A673 (cell line): ENCODE data around the gene VIM. TPM values are rescaled to one million over a fixed set of nuclear protein-coding genes. Genes with fewer than 3 reads are reported as not detected.

Source experiments
- BruUV-seq: library from RNA; stranded (reverse); fragments of 400-500 nt; replicated peaks from 2 replicates; lab custom pipeline; 2021; lab: Mats Ljungman, UMichigan
- CTCF ChIA-PET: fragments of 300-600 bp; sonication (Branson Sonifier 250); formaldehyde crosslinking; loops from one replicate; lab custom pipeline; 2022; ENCODE audit warnings: antibody characterized with exemption; lab: Charles Lee
- POLR2A ChIA-PET: fragments of 300-600 bp; sonication (Branson Sonifier 250); formaldehyde crosslinking; loops from one replicate; lab custom pipeline; 2022; ENCODE audit warnings: antibody characterized with exemption; ENCODE audit not compliant: low non-redundant PET; lab: Charles Lee
- DNase-seq: peaks from one replicate; pipeline ENCODE4 v3.0.0-alpha.2; 2015; ENCODE audit warnings: low spot score
- H3K27ac ChIP-seq: fragments of 200-600 bp; sonication (generic); 2 replicates; pipeline ENCODE4 v1.5.1; 2016; ENCODE audit warnings: mixed run types, low read depth, mild to moderate bottlenecking, mixed read lengths, antibody characterized with exemption, low read length; ENCODE audit not compliant: poor library complexity, severe bottlenecking
- H3K27me3 ChIP-seq: fragments of 200-600 bp; sonication (generic); replicated peaks from 2 replicates; pipeline ENCODE4 v1.6.1; 2017; ENCODE audit warnings: mixed run types, low read depth, mild to moderate bottlenecking, mixed read lengths, antibody characterized with exemption, low read length; ENCODE audit not compliant: insufficient read depth, poor library complexity
- H3K36me3 ChIP-seq: fragments of 200-600 bp; sonication (generic); 2 replicates; pipeline ENCODE4 v1.6.1; 2016; ENCODE audit warnings: mixed run types, mild to moderate bottlenecking, mixed read lengths, antibody characterized with exemption, low read length; ENCODE audit not compliant: insufficient read depth, poor library complexity, severe bottlenecking
- H3K4me1 ChIP-seq: fragments of 200-600 bp; sonication (generic); 2 replicates; pipeline ENCODE4 v1.6.1; 2017; ENCODE audit warnings: mixed run types, mild to moderate bottlenecking, mixed read lengths, antibody characterized with exemption, low read length; ENCODE audit not compliant: insufficient read depth, poor library complexity, severe bottlenecking
- H3K4me3 ChIP-seq: fragments of 200-600 bp; sonication (generic); 2 replicates; pipeline ENCODE4 v1.5.1; 2016; ENCODE audit warnings: low read depth, mixed run types, mild to moderate bottlenecking, mixed read lengths, low read length; ENCODE audit not compliant: poor library complexity, severe bottlenecking
- H3K9me3 ChIP-seq: fragments of 200-600 bp; sonication (generic); 2 replicates; pipeline ENCODE4 v1.6.1; 2016; ENCODE audit warnings: mixed run types, low read depth, mild to moderate bottlenecking, mixed read lengths, antibody characterized with exemption, low read length; ENCODE audit not compliant: poor library complexity, severe bottlenecking
- EZH2 ChIP-seq: fragments of 200-600 bp; sonication (generic); IDR thresholded peaks from 2 replicates; pipeline ENCODE4 v1.6.1; 2017; ENCODE audit warnings: borderline replicate concordance, low read depth, mild to moderate bottlenecking, mixed read lengths, antibody characterized with exemption, low read length; ENCODE audit not compliant: poor library complexity, severe bottlenecking
- intact Hi-C: fragments of 100-400 bp; cut with micrococcal nuclease; formaldehyde crosslinking; loops from one replicate; pipeline ENCODE4 v1.10.0; 2022; ENCODE audit not compliant: unreplicated experiment
- total RNA-seq: library from RNA; stranded (reverse); gene quantifications from 2 replicates; pipeline ENCODE4 v1.2.3, GENCODE V29; 2021
- TF ChIP-seq, protein P1 (sequence below): fragments of 300-800, 200-600 bp; sonication (generic); conservative IDR thresholded peaks from 2 replicates; pipeline ENCODE4 v1.5.1; 2017; ENCODE audit warnings: low read depth, mild to moderate bottlenecking, antibody characterized with exemption, low read length, moderate library complexity, mixed read lengths

Gene VIM
- total RNA-seq, 1 experiment from 2014 or later, result 1,873 TPM

GRCh38 chr10:17181751-17182150 lies 46.3 kb upstream of the VIM start:
- Histone ChIP-seq H3K4me3 (no peak overlapping the region), H3K36me3 (no peaks in the 10 kb centered on the region), H3K9me3 (no peaks in the 10 kb centered on the region), H3K4me1 (no peaks in the 10 kb centered on the region), H3K27me3 (no peaks in the 10 kb centered on the region), H3K27ac (no peak overlapping the region)
- BruUV-seq, result no TSS peak
- intact Hi-C loops, result no loop called here
- POLR2A ChIA-PET, result no interaction called here
- TF ChIP-seq, protein P1, sequence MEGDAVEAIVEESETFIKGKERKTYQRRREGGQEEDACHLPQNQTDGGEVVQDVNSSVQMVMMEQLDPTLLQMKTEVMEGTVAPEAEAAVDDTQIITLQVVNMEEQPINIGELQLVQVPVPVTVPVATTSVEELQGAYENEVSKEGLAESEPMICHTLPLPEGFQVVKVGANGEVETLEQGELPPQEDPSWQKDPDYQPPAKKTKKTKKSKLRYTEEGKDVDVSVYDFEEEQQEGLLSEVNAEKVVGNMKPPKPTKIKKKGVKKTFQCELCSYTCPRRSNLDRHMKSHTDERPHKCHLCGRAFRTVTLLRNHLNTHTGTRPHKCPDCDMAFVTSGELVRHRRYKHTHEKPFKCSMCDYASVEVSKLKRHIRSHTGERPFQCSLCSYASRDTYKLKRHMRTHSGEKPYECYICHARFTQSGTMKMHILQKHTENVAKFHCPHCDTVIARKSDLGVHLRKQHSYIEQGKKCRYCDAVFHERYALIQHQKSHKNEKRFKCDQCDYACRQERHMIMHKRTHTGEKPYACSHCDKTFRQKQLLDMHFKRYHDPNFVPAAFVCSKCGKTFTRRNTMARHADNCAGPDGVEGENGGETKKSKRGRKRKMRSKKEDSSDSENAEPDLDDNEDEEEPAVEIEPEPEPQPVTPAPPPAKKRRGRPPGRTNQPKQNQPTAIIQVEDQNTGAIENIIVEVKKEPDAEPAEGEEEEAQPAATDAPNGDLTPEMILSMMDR, result no peak
- TF ChIP-seq EZH2, result no peak
- DNase-seq, result peak; percentile 45
- CTCF ChIA-PET, result no interaction called here

DNA sequence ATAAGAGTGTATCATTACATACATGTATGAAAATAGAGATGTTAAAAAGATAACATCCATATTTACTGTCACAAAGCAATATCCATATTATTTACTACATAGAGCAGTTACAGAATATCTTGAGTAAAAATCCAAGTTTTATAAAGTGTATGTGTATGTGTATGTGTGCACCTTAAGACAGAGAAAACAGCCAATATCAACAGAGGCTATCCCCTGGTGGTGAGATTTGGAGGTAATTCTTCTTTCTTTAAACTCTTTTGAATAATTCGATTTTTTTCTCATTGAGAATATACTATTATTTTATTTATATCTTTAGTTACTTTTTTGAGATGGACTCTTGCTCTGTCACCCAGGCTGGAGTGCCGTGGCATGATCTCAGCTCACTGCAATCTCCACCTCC lies 44.9 kb upstream of the VIM start:
- CTCF ChIA-PET, result no interaction called here

GRCh38 chr10:17185873-17186272 lies 42.2 kb upstream of the VIM start:
- POLR2A ChIA-PET, result no interaction called here
- CTCF ChIA-PET, result no interaction called here
- Histone ChIP-seq H3K4me1 (peaks cover 18% of the 10 kb centered on the region), H3K4me3 (no peak overlapping the region), H3K27ac (no peak overlapping the region), H3K36me3 (no peaks in the 10 kb centered on the region), H3K27me3 (no peaks in the 10 kb centered on the region), H3K9me3 (no peaks in the 10 kb centered on the region)
- no TSS peak for BruUV-seq
- intact Hi-C loops, result no loop called here
- TF ChIP-seq EZH2, result no peak
- TF ChIP-seq, protein P1, result no peak
- no peak for DNase-seq

More for the DNA sequence above, 44.9 kb upstream of the VIM start:
- POLR2A ChIA-PET, result no interaction called here
- H3K36me3 ChIP-seq, result no peaks in the 10 kb centered on the region
- H3K27me3 ChIP-seq, result no peaks in the 10 kb centered on the region
- H3K27ac ChIP-seq, result no peak overlapping the region
- no peak overlapping the region for H3K4me3 ChIP-seq
- peaks cover 3% of the 10 kb centered on the region for H3K4me1 ChIP-seq
- no TSS peak for BruUV-seq
- intact Hi-C loops, result no loop called here
- TF ChIP-seq, protein P1, result peak; percentile 41
- TF ChIP-seq EZH2, result no peak
- no peaks in the 10 kb centered on the region for H3K9me3 ChIP-seq
- DNase-seq, result no peak
